Prostate gland (tissue), 2 donors: Measurements from ENCODE around the gene GPR146.

Source experiments
- CTCF ChIP-seq, 4 experiments: fragments of 200-600 bp in 2 of 4; fragments of 450-650 bp in 2 of 4; sonication (generic) in 2 of 4; IDR thresholded peaks; 1 replicate in 3 of 4; 2 replicates in 1 of 4; pipeline ENCODE4 v1.5.1; 2016 to 2019; ENCODE audit warnings: antibody characterized with exemption in 4 of 4, mild to moderate bottlenecking in 2 of 4, moderate library complexity in 2 of 4
- POLR2AphosphoS5 ChIP-seq: sonication (generic); formaldehyde crosslinking; IDR thresholded peaks from one replicate; pipeline ENCODE4 v1.6.1; 2017; ENCODE audit warnings: antibody characterized with exemption

- TF ChIP-seq CTCF (IDR thresholded peaks at IDR 0.05) (no peak), POLR2AphosphoS5 (no peak)
Observed at GRCh38 chr7:1056785-1057410, 12.6 kb downstream of the GPR146 start.
